ENCODE measurements around the gene IFFO2.

The IFFO2 gene

DNA sequence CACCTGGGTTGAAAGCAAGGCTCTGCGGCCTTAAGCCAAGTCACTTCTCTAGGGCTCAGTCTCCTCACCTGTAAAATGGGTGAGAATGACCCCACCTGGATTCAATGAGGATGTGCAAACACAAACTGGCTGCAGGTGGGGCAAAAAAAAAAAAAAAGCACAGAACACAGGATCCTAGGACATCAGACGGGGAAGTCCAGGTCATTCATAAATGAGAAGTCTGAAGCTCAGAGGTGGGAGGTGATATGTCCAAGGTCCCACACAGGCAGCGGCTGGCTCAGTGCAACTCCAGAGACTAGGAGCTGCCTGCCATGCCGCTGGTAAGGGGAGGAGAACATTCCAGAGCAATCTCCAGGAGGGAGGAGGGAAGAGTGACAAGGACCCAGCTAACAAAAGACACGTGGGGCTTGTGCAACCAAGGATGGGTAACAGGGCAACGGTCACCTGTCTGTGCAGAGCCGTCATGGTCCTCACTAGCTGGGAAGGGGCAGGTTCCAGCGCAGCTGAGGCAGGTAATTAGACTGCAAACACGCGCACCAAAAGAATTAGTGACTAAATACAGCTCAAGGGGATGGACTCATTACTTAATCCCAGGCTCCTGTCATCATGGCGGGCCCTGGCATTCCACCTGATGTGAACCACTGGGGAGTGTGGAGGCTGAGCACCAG lies 19.5 kb downstream of the IFFO2 start:
- no peak for DNase-seq (ENCODE audit: low read depth in 2 of 2)

DNA sequence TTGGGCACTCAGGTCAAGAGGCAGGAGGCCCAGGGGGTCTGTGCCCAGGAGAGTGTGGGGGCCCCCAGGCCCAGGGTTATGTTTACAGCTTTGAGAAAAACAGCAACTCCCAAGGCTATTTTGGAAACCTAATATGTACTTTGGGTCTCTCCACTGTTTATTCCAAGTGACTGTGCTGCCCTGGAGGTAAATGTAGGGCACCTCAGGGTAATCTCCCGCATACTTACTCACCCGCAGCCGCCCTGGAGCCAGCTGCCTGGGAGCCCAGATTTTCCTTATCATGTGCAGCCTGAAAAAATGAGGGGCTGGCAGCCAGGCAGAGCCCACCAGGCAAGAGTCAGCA lies 20.0 kb downstream of the IFFO2 start:
- DNase-seq (ENCODE audit: low read depth in 2 of 2) = no peak

DNA sequence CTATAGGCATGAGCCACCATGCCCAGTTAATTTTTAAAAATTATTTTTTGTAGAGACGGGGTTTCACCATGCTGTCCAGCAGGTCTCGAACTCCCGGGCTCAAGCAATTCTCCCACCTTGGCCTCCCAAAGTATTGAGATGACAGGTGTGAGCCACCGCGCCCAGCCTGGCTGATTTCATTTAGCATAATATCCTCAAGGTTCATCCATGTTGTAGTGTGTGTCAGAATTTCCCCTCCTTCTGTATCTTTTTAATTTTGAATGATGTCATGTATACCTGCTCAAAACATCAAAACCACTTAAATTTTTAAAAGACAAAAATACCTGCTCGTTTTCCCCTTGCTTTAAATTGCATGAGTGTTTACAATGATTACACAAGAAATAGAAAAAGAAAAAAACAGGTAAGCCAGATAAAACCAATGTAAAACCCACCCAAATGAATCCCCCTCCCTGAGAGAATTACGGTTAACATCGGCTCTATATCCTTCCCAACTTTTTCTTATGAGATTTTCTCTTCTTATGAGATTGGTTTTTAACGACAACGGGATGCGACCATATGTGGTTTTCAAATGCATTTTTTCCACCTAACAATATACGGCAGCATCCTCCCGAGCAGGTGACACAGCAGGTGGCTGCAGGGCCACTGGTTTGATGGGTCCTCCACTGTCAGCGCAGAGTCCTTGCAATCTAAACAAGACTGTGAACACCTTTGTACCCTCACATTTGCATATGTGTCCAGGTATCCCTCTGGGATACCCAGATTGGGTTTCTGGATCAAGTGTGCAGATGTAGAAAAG lies 22.1 kb downstream of the IFFO2 start:
- no peak for DNase-seq (ENCODE audit: low read depth in 2 of 2)

DNA sequence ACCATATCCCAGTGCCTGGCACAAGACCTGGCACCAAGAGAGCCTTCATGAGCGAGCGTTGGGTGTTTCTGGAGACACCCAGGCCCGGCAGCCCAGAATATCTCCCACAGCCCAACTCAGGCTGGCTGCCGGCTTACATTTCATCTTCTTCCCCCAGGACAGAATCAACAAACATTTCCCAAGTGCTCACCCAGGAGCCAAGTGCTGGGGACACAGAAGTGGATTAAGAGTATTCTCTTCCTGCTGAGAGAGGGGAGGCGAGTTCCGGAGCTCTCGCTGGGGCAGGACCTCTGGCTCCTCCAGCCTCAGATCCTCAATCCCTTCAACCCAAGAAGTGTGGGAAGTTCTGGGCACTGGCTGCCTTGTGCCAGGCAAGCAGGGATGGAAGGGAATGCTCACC lies 23.6 kb downstream of the IFFO2 start:
- DNase-seq (ENCODE audit: low read depth in 2 of 2) = no peak

DNA sequence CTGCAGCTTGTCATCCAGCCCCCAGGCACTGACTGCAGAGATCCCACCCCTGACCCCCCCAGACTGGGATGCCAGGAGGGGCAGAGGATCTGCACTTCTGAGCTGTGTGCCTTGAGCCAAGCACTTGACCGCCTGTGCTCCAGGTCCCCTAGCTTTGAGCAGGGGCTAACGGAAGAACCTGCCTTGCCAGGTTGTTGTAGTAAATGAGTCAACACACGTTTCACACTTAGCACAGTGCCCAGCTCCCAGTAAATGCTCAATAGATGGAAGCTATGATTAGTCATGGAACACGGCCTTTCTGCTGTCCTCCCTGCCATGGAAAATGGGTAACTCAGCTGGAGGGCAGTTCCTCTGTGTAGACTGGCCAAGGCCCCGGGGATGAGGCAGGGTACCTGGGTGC lies 24.1 kb downstream of the IFFO2 start:
- no peak for DNase-seq (ENCODE audit: low read depth in 2 of 2)

DNA sequence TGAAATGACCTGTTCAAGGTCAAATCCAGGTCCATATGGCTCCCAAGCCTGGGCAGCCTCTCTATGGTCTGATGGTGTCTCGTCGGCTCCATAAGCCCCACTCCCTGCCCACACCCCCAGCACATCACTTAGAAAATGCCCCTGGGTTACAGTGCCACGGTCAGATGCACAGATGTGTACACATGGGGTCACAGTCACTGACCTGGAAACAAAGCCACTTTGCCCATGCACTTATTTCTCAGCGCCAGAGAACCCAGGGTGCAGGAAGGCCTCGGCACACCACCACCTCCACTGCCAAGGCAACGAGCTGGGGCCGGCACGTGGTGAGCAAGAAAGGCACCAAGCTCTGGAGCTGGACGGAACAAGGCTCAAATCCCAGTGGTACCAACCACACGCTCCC lies 24.7 kb downstream of the IFFO2 start:
- DNase-seq (ENCODE audit: low read depth in 2 of 2) = no peak

DNA sequence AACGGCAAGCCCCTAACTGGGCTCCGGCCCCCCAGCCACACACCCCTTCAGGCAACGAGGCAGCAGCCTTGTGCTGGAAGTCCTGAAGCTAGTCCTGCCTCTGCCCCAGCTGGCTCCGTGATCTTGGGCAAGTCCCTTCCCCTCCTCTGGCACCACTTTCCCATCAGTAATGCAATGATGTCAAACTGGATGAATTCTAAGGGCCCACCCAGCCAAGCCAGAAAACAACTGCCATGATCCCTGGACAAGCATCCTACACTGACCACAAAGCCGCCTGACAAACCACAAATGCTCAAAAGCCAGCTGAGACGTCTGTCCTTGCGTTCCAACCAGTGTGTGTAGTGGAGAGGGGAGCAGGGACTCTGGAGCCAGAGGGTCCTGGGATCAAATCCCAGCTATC lies 26.8 kb downstream of the IFFO2 start:
- DNase-seq (ENCODE audit: low read depth in 2 of 2) = no peak

DNA sequence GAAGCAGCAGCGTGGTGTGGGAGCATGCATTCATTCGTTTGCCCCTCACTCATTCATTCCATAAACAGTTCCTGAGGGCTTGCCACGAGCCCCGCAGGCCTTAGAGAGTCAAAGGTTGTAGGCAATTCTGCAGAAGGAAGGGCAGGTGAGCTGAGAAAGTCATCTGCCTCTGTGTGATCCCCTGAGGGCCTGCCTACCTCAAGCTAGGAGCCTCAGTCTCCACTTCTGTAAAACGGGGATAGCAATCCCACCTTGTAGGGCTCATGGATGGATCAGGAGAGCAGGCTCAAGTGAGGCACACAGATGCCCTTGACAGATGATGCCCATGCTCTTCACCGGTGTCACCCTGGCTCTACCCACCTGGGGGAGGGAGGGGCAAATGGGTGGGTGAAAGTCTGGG lies 27.5 kb downstream of the IFFO2 start:
- DNase-seq (ENCODE audit: low read depth in 2 of 2) = no peak

DNA sequence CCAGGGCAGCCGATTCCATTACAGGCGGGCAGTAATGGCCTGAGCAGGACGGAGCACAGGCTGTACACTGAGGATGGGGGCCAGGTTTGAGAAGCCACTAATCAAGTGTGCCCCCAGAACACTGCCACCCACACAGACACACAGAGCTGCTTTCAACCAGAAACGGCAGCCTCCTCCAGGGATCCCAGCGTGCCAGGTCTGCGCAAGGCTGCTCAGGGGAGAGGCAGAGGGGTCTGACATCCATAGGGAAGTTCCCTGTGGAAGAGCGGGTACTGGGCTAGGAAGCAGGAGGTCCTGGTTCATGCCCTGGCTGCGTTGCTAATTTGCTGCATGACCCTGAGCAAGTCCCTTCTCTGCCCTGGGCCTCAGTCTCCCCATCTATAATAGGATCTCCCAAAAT lies 28.1 kb downstream of the IFFO2 start:
- DNase-seq (ENCODE audit: low read depth in 2 of 2) = no peak

DNA sequence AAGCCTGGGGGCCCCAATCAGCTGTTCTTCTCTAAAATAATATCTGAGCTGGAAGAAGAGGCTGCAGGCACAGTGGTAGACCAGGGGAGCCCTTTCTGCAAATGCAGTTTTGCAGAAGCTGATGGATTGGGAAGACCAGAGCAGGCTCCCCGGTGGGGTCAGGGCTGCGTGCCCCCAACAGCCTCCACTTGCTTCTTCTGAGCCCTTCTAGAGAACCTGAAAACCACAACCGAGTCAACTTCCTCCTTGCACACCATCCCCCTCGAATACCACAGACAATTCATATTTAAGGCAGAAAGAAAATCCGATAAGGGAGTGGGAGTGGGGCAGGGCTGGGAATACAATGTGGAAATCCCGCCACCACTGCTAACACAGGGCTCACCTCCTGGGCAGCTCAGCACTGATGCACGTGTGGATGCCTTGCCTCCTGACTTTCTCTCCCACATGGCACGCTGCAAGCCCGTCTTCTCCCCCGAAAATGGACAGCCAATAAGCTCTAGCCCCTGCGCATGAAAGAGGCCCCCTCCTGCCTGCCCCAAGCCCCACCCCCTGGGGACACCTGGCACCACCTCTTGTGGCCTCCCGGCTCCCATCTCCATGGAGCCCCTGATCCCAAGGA lies 28.7 kb downstream of the IFFO2 start:
- DNase-seq (ENCODE audit: low read depth in 2 of 2) = no peak

DNA sequence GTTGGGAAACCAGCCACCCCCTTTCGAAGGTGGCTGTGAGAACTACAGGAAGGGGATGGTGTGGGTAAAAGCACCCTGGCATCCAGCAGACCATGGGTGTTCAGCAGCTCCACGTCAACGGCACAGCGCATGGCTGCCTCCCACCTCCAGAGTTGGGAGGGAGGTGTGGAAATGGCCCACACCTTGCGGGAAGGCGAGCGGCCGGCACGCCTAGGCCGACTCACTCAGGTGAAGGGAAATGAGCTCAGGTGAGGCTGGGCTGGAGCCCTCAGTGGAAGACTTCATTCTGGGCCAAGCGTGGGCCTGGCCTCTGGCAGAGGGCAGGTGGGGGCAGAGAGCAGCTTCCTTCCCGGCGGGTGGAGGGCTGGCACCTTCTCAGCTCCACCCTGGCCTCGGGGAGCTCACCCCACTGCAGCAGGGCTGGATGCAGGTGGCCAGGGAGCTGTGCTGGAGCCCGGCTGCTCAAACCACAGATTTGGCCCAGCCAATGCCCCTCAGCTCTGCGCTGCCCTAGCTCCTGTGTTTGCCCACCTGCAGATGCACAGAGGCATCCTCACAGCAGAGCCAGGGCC lies 29.3 kb downstream of the IFFO2 start:
- DNase-seq (ENCODE audit: low read depth in 2 of 2) = no peak

DNA sequence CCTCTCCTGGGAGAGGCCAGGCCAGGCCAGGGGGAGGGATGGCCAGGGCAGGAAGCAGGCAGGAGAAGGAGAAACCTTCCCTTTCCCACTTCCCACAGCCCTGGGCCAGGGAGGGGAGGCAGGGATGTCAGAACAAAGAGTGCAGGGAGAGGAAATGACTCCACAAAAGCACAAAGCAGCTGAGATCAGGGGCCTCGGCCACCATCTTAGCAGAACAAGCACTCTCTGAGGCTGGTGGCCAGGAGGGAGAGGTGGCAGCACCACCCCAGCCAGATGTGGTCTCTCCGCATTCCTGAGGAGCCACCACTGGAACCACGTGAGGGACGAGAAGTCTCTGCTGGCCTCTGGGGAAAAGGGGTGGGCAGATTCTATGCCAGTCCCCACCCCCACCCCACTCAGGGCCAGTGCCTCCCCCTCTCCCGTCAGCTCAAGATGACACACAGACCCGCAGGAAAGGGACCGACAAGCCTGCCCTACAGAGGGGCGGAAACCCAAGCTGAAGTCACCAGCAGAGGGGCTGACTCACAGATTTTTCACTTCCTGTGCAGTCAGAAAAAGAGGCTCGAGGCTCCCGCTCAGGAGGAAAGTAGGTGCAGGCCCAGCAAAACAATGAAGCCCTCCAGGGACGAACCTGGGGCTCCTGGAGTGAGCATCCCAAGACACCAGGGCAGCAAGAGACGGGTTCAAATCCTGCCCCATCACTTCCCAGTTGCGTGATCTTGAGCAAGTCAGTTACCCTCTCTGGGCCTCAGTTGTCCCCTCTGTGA lies 30.0 kb downstream of the IFFO2 start:
- peak; percentile 70 to 84 for DNase-seq (ENCODE audit: low read depth in 2 of 2)

DNA sequence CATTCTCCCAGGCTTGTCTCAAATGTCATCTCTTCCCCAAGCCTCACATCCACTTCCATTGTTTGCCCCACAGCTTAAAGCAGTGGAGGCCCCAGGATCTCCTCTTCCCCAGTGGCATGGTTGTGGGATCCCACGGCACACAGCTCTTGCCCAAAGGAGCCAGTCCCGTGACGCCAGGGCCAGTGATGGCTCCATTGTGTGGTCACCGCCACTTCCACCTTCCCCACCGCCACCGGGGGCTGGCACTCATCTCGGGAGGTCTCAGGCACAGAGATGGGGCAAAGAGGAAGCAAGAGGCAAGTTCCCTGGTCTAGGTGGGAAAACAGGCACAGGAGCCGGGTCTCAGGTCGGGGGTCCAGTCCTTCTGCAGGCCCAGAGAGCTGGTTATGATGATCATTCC lies 31.2 kb downstream of the IFFO2 start:
- DNase-seq (ENCODE audit: low read depth in 2 of 2) = no peak

DNA sequence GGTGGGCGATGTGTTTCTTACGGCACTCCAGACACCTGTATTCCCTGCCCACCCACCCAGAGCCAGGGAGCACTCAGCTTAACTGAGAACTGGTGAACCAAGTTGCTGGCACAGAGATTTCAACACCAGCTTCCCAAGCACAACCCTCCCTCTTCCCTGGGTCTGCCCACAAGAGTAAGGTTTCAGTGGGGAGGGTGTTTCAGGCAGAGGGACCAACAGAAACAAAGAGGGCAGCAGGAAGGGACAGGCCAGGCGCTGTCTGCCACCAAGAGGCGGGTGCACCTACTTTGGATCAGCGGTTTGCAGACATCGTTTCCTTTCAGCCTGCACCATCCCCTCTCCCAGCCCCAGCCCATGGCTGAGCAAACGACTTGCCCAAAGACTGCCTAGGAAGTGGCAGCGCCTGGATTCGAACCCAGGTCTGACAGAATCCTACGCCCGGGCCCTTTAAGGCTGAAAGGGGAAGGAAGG lies 32.2 kb downstream of the IFFO2 start:
- DNase-seq (ENCODE audit: low read depth in 2 of 2) = no peak

DNA sequence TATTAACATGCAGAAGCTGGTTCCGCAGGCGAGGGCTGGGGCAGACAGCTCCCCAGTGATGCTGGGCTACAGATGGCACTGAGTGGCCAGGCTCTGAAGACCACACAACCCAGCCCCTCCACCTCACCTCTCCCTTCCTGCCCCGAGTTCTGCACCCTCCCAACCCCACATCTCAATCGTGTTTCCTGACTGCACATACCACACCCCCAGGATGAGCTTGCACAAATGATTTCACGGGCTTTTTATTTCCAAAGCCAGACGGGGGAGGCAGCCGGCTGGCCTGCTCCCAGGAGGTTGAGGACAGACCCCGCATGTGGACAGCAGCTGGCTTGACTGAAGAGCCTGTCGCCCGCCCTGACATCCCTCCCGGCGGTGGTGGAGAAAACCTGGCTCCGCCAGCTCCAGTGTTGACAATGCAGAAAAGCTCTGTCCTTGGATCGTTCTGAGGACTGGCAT lies 32.7 kb downstream of the IFFO2 start:
- no peak for DNase-seq (ENCODE audit: low read depth in 2 of 2)

DNA sequence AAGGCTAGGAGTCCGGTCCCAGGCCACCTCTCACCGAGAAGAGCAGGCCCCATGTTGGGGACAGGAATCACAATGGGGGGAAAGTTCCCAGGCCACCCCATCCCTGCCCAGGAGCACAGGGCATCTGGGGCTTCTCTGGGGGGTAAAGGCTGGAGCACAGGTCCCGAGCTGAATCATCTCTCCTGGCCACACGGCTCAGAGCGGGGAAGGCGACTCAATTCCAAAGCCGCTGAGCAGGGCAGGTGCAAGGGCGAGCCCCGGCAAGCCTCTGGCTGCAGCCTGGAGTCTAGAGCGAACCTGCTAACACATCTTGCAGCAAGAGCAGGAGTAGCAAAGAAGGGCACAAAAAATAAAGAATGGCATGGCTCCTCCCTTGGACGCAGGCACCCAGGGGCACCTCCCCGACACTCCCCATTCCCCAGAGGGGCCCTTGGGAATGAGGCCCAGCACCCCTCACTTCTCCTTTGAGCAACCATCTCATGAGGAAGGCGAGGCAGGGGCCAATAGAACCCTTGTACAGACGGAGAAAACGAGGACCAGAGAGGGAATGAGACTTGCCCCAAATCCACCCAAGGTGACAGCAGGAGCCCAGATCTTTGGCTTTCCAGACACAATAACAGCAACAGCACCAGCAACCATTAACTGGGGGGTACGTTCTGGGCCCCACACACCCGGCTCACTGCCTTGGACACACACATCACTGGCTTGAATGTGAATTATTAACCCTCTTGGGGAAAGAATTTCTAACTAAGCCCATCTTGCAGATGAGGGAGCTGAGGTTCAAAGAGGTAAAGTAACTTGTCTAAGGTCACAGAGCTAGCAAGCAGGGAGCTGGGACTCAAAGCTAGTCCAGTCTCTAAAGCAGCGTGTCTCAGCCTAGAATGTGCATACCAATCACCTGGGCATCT lies 33.4 kb downstream of the IFFO2 start:
- no peak for DNase-seq (ENCODE audit: low read depth in 2 of 2)

DNA sequence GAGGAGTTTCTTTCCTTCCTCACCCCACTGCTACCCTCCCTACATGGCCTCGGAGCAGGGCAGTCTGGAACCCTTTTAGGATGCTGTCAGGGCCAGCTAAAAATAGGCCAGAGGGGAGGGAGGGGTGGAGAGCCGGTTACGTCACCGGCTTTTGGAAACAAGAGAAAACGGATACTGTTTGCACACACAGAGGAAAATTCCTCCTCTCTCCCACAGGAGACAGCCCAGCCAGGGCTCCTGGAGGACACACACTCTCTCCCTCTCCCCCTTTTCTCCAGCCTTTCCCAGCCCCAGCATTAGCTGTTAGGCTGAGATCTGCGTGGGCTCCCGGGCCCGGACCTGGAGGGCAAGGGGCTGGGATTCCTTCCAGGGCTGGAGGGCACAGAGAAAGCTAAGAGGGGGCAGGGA lies 34.2 kb downstream of the IFFO2 start:
- no peak for DNase-seq (ENCODE audit: low read depth in 2 of 2)

DNA sequence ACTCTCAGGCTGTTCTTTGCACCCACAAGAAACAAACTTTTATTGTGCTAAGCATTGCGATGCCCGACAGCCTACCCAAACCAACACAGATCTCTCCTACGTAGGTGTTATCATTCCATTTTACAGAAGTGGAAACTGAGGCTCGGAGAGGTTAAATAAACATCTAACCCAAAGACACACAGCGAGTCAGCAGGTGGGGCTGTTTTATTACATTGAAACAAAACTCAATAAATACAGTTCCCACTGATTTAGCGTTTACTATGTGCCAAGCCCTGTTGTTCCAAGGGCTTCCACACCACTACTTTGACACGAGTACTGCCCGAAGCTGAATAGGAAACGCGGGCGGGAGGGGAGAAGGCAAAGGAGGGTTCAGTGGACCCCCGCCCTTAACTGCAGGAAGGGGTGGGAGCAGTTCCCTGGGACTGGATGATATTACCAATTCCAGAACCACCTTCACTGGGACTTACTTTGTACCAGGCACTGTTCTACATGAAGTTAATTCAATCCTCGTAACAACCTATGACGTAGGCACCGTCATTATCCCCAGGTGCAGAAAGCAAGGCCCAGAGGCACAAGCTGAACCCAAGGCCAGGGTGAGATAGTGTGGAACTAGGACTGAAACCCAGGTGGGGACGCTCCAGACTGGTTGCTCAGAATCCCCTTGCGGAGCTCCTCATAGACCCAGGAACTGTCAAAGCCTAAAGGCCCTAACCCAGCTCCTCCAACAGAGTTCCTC lies 34.8 kb downstream of the IFFO2 start:
- DNase-seq (ENCODE audit: low read depth in 2 of 2) = no peak

DNA sequence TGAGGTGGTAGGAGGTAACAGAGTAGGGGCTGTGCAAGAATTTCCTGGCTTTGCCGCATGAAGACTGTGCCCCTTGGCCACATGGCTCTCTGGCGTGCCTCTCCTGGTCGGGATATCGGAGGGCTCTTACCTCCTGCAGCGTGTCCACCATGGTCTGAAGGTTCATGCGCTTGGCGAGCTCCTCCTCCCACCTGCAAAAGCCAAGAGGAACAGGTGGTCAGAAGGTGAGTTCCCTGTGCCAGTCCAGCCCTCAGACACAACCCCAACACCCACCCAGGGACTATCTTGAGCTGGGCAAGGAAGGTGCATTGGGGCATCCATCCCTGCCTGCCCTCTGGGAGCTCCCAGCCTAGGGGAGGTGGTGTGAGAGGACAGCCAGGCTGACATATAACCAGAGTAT lies 35.5 kb downstream of the IFFO2 start:
- DNase-seq (ENCODE audit: low read depth in 2 of 2) = no peak

DNA sequence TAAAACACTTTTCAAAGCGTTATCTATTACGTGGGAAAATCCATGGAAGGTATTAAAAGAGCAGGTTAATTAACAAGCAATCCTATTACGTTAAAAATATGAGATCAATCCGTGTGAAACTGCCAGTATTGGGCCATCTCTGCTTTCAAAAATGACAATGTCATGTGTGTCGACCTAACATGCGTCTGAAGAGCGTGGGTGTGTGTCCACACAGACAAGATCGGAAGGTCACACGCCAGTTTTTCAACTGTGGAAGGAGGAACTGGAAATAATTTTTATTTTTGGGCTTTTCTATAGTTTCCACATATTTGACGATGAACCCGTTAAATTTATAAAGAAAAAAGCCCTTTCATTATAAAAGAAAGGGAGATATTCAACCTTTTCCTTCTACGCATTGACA lies 36.5 kb downstream of the IFFO2 start:
- no peak for DNase-seq (ENCODE audit: low read depth in 2 of 2)
